LHCN-M2 (cell line): Measurements from ENCODE around the gene SORCS2. TPM values are rescaled to one million over a fixed set of nuclear protein-coding genes. Genes with fewer than 3 reads are reported as not detected.
A peak's percentile ranks its signal among the peaks of the same experiment; 100 is the strongest.

Experiments
- DNase-seq: peaks from one replicate; pipeline ENCODE4 v3.0.0-alpha.2; 2012; ENCODE audit warnings: low read depth
- total RNA-seq: library from RNA; depleted of rRNA; stranded (reverse); fragments of >200 nt; gene quantifications from 2 replicates; pipeline ENCODE4 v1.2.3, GENCODE V29; 2014

Gene SORCS2
- total RNA-seq, 1 experiment from 2014 or later: 0.52 TPM

GRCh38 chr4:7367406-7367805, 175.1 kb downstream of the SORCS2 start:
- DNase-seq: no peak

- DNase-seq: no peak
Observed at GRCh38 chr4:7367864-7368277, 175.5 kb downstream of the SORCS2 start.

GRCh38 chr4:7368296-7368695, 176.0 kb downstream of the SORCS2 start:
- DNase-seq: no peak

- no peak for DNase-seq
Observed at GRCh38 chr4:7369511-7369910, 177.2 kb downstream of the SORCS2 start.

- no peak for DNase-seq
Observed at GRCh38 chr4:7370038-7370437, 177.7 kb downstream of the SORCS2 start.

GRCh38 chr4:7371210-7371941, 179.0 kb downstream of the SORCS2 start:
- DNase-seq: peak; percentile 12

- DNase-seq: no peak
Observed at GRCh38 chr4:7372673-7373072, 180.3 kb downstream of the SORCS2 start.

GRCh38 chr4:7374571-7374970, 182.2 kb downstream of the SORCS2 start:
- no peak for DNase-seq

- no peak for DNase-seq
Observed at GRCh38 chr4:7375427-7375826, 183.1 kb downstream of the SORCS2 start.

GRCh38 chr4:7377223-7377865, 185.0 kb downstream of the SORCS2 start:
- DNase-seq: no peak

GRCh38 chr4:7379186-7379585, 186.8 kb downstream of the SORCS2 start:
- DNase-seq: no peak

- DNase-seq: no peak
Observed at GRCh38 chr4:7379719-7380118, 187.4 kb downstream of the SORCS2 start.

GRCh38 chr4:7381221-7381889, 189.0 kb downstream of the SORCS2 start:
- DNase-seq: no peak

GRCh38 chr4:7381890-7382633, 189.7 kb downstream of the SORCS2 start:
- DNase-seq: no peak

- DNase-seq: no peak
Observed at GRCh38 chr4:7382634-7383014, 190.3 kb downstream of the SORCS2 start.

- DNase-seq: no peak
Observed at GRCh38 chr4:7383266-7383665, 190.9 kb downstream of the SORCS2 start.

GRCh38 chr4:7384003-7384928, 191.9 kb downstream of the SORCS2 start:
- DNase-seq: no peak

GRCh38 chr4:7384929-7385890, 192.9 kb downstream of the SORCS2 start:
- no peak for DNase-seq

GRCh38 chr4:7387925-7388324, 195.6 kb downstream of the SORCS2 start:
- DNase-seq: no peak

GRCh38 chr4:7388627-7389026, 196.3 kb downstream of the SORCS2 start:
- DNase-seq: no peak
